ENCODE data around the gene CARS1.

Gene CARS1

DNA sequence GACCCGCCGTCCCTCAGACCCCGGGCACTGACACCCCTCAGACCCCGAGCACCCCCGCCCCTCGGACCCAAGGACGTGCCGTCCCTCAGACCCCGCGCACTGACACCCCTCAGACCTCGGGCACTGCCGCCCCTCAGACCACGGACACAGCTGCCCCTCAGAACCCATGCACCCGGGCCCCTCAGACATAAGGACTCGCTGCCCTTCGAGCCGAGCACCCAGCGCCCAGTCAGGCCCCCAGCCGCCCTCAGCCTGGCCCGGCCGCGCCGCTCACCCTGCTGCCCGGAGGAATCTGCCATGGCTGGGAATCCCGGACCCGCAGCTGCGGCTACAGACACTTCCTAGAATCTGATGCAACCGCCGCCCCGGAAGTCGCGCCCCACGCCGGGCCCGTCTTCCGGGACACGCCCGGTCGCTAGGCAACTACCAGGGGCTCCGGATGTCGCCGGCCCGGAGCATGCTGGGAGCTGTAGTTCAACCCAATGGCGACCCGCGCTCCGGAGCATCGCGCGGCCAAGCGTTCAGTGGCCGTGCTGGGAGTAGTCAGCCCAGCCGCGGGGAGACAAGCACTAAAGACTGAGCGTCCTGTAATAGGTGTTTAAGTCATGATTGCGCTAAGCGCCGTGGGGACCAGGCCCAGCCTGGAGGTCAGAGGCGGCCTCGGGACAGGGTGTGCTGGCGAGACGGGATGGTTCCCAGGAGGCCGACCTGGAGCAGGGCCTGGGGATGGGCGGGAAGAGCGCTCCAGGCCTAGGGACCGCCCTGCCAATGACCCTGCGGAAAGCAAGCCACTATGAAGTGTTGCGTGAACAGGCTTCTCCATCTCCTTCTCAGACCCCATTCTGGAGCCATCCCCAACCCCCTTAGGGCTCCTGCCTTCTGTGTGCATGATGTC lies at the start of gene CARS1:
Gene CARS1, minus strand, starts transcription at position 355 of the 895 bp plus-strand sequence. Its CDS starts 56 bp downstream, at position 299.
- DNase-seq, result peak; percentile 93 to 96

DNA sequence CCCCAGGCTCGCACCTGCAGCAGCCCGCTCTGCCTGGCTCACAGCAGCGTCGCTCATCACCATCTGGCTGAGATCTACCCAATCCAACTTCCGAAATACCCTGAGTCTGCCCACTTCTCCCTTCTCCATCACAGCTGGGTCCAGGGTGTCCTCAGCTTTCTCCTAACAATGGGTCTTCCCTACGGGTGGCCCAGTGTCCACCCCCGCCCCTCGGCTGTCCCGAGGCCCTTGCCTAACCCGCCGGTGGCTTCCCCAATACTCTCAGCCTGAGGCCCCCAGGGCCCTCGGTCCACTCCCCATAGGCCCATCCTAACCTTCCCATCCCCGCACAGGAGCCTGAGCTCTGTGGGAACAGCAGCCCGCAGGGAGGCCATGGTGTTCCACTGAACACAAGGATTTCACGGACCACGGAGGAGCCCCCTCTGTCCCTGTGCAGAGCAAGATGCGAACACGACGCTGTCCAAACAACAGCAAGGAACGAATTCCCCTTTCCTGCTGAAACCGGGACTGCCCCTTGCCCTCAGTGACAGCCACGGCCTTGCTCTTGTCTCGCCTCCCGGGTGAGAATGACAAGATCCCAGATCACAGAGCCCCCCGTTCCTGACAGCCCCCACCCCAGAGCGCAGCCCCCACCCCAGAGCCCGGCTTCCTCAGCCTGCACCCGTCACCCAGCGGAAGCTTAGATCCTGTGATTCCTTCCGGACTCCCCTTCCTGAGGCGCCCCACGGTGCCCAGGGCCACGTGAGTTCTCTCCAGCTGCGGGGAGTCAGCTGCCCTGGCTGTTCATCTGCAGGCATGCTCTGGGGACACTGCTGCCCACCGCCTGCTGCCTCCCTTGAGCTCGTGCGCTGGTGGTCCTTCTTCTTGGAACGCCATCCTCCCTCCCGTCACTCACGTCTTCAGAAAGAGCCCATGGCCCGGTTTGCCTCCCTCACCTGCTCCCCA lies 48.8 kb upstream of the CARS1 start:
- DNase-seq, result no peak

DNA sequence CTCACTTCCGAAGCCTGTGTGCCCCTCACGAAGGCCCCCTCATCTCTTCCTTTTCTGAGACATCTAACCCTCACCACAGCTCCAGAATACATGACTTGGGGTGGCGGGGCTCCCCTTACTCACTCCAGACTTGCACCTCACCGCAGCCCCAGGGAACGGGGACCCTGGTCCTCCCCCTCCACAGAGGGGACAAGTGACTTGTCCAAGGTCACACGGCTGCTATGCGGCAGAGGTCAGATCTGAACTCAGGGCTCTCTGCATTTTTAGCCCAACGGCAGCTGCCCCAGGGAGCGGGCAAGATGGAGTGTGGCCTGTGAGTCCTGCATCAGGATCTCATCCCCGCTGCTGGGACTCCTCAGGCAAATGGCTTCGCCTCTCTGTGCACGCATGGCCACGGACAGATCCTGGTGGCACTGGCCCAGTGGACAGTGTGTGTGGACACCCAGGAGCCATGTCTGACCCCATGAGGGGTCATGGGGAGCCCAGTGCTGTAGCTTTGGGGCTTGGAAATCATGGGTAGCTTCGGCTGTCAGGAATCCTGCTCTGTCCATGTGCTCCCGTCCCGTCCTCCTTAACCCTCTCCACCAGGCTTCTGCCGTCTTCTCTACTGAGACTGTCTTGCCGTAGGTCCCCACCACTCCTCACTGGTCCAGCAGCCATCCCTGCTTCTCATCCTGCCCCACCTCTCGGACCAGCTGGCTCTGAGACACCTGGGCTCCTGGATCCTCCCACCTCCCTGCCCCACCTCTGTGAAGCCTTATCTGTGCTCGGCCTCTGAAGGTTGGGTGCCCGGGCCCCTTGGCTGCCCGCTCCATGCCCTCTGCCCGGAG lies 48.0 kb upstream of the CARS1 start:
- DNase-seq, result peak in 1 of 2 experiments; percentile 6

DNA sequence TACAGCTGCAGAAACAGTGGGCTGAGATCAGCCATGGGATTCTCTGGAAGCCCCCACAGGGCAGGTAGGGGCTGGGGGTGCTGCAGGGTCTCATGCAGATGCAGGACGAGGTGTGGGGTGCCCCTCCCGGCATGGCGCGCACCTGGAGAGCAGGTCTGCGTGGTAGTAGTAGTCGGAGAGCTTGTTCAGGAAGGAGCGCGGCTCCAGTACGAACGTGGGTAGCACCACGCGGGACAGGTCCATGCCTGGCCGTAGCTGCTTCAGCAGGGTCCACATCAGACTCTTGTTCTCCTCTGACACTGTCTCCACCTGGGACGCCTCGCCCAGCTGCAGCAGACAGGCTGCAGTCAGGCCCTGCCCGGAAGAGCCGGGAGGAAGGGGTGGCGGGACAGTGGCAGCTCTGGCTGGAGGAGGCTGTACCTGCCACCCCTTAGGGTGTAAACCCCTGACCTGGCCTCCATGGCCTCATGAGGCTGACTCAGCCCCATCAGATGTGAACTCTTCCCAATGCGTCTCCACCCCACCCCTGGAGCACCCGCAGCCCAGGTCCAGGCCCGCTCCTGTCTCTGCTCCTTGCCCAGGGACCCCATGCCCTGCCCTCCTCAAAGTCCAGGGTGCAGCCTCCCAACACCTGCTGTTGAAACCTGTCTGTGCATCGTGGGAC lies 47.0 kb upstream of the CARS1 start:
- DNase-seq, result peak in 1 of 2 experiments; percentile 5

DNA sequence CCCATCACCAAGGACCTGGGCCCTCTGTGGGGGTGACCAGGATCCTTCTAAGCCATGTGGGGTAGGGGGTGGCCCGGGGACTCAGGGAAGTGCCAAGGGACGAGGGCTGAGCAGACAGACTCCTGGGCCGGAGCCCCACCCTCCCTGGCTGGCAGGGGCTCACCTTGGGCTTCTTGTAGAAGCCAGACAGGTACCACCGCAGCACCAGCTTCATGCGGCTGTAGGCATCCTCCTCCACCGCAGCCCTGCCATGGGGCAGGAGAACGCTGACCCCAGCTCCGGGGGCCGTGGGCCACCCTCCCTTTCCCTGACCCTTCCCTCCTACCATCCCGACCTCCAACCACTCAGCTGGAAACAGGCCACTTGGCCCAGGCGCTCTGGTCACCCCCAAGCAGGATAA lies 45.9 kb upstream of the CARS1 start:
- peak in 1 of 2 experiments; percentile 9 for DNase-seq

DNA sequence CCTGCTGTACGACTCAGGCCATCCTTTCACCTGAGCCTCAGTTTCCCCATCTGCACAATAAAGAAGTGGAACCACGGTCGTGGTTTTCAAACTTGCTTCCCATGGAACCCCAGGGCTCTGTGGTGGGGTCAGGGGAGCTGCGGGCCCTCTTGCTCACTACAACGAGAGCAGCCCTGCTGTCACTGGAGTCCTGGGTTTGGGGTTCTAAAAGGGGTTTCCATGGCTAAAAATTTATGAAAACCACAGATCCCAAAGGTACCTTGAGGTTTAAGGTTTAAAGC lies 45.4 kb upstream of the CARS1 start:
- DNase-seq, result no peak

DNA sequence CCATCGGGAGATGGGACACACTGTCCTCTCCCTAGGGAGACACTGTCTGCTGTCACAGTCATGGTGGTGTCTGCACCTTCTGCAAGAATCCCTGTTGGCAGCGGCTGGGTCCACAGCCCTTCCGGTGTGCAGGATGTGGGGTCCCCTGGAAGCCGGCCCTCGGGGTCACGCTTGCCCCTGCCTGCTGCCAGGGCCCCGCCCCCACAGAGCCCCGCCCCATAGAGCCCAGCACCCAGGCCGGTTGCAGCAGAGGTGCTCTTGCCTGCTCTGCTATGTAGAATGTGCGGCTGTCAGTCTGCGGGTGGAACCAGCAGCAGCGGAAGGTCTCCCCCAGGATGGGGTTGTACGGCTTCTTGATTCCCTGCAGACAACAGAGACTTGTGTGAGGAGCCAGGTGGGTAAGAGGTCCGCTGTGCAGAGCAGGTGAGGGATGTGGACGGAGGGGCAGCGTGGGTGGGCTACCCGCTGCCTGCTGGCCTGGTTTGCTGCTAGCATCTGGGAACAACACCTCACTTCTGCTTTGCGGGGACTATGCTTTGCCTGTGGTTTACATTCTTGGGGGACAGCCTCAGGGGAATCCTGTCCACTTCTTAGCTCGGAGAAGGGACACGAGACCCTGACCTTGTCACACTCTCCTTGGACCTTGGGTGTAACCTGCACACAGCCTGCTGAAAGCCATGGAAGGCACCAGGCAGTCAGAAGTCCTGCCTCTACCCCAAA lies 44.9 kb upstream of the CARS1 start:
- peak in 1 of 2 experiments; percentile 15 for DNase-seq

DNA sequence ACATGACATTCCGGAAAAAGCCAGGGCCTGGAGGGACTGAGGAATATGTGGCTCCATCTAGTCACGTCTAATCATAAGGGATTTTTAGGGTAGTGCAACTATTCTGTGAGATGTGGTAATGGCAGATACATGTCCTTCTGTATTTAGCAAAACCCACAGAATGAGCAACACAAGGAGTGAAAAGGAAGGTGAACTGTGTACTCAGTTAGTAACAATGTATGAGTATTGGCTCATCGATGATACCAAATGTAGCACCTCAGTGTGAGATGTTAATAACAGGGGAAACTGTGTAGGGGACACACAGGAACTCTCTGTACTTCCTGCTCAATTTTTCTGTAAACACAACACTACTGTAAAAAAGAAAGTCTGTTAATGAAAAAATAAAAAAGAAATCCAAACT lies 42.0 kb upstream of the CARS1 start:
- no peak for DNase-seq

DNA sequence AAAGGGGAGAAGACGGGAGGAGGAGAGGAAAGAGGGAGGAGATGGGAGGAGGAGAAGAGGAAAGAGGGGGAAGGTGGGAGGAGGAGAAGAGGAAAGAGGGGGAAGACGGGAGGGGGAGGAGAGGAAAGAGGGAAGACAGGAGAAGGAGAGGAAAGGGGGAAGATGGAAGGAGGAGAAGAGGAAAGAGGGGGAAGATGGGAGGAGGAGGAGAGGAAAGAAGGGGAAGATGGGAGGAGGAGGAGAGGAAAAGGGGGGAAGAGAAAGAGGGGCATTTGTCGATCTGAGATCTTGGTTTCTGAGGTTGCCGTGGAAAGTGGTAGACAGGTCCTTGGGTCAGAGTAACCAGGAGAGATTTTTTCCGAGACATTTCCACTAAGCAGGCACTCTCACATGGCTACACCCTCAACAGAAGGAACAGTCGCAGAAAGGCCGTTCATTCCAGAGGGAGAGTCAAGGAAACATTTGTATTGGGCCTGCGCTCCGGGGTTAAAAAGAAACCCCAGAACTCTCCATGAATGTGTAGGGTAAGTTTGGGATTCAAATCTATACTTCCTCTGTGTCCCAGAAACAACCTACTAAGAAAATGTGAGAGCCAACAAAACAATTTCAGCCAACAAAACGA lies 39.8 kb upstream of the CARS1 start:
- DNase-seq, result no peak

DNA sequence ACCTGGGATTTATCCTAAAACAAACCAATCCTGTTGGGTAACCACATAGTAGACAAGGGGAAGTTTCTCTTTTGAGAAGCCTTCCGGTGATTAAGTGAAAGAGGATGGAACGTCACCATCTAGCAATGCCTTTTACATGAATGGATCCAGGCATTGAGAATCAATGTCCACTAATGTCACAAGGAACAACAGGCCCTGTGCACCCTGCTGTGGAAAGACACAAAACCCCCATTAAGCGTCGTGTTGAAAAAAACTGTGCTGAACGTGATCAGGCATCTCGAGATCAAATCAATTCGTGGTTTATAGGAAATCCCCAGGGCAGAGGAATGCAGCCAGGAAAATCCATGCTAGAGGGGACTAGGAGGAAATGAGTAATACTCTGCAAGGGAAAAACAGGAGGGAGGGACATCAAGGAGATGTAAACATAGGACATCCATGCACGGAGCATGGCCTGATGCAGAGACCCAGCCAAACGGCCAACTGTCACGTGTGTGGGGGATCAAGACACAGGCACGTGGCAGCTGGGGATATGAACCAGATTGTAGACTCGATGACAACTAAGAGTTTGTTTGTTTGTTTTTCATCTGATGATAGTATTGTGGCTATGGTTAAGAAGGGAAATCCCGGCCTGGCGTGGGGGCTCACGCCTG lies 38.6 kb upstream of the CARS1 start:
- DNase-seq, result no peak

DNA sequence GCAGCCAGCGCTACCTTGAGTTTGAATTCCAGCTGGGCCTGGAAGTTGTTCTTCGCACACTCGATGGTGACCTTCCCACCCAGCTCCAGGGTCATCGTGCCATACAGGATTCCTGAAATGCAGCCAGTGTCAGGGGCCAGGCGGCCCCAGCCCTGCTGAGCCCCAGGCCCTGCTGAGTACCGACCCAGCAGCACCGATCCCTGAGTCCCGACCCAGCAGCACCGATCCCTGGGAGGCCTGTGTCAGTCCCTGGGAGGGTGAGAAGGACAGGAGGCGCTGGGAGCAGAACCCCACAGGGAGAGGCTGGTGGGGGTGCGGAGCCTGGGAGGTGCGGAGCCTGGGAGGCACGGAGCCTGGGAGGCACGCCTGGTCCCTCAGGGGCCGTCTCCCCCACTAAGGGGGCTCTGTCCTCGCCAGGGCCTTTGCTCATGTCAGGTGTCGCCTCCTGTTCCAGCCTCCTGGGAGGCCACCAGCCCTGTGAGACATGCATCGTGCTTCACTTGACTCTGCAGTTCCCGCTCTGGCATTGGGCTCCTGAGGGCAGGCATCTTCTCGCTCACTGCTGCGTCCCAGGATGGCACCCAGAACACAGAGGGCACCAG lies 37.1 kb upstream of the CARS1 start:
- DNase-seq, result no peak

DNA sequence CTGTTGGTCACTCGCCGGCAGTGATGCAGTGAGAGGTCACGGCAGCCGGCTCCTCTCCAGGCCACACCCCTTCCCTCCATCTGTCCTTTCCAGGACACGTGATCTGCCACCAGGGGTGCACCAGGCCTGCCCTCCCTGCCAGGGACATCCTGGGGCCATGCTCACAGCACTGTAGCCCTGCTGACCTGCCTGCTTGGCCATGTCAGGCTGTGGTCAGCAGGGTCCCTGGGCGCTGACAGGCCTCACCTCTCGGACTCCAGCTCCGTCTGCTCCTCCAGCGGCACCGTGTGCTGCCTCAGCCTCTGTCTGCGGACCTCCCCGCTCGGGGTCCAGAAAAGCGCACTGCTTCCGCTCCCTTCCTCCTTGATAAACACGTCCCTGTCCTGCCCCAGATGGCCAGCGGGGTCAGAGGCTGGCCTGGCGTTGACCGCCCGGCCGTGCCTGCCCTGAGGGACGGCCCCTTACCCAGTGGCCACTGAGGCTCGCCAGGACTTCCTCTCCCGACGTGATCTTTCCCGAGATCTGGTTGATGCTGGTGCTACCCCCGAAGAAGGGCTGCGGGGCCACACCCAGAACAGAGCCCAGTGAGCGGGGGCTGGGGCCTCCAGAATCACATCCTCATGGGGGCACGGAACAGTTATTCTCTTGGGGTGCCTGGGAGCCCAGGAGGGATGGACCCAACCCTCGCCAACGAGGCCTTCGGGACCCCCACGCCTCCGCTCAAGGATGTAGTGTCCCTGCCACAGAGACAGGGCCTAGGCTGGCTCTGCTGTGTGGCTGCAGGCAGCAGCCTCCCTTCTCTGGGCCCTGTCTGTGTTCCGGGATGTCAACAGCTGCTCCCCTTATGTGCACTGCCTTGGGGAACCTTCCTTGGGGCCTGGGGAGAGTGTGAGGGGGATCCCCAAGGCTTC lies 36.3 kb upstream of the CARS1 start:
- no peak for DNase-seq

DNA sequence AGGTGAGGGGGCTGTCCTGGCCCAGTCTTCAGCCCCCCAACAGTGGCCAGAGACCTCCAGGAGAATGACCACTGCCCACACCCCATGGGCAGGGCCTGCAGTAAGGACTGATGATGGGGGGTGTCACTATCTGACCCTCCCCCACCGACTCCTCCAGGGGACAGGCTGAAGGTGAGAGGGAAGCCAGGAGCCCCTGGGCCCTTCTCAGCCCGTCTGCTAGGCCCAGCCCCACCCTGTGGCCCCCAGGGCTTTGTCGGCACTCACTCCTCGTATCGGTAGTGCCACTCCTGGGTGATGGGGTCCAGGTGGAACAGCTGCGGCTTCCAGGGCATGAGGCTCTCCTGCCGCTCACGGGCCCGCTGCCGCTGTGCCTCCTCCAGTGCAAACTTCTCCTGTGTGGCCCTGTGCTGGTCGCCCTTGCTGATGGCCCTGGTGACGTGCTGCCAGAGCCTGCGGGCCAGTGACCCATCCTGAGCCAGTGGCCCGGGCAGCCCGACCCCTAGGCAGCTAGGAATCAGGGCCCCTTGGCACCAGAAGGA lies 35.4 kb upstream of the CARS1 start:
- no peak for DNase-seq

DNA sequence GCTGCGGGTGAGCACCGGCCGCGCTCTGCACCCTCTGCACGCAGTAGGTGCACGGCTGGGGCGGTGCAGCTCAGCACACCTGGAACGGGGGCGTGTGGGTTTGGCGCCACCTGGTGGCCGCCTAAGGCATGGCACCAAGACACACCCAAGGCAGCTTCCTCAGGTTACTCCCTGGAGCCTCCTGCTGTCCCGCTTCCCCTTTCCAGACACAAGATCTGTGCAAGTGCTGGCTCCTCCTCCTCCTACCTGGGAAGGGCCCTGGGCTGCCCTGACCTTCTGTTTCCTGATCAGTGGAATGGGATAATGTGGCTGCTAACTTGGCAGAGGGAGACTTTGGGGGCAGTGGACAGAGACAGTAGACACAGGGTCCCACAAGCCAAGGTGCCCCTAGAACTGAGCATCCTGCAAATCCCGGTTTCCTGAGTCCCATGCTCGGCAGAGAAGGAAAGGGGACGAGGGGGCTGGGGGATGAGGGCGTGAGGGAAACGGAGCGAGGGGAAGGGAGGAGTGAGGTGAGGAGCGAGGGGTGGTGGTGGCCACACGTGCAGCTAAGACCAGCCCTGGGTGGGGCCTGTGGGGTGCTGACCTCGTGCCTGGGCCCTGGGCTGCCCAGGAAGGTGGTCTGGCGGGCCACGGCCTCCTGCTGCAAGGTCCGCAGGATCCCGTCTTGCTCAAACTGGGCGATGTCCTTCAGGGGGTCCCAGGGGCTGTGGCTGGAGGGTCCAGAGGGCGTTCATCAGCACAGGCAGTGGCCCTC lies 34.8 kb upstream of the CARS1 start:
- DNase-seq, result peak; percentile 82 to 83

DNA sequence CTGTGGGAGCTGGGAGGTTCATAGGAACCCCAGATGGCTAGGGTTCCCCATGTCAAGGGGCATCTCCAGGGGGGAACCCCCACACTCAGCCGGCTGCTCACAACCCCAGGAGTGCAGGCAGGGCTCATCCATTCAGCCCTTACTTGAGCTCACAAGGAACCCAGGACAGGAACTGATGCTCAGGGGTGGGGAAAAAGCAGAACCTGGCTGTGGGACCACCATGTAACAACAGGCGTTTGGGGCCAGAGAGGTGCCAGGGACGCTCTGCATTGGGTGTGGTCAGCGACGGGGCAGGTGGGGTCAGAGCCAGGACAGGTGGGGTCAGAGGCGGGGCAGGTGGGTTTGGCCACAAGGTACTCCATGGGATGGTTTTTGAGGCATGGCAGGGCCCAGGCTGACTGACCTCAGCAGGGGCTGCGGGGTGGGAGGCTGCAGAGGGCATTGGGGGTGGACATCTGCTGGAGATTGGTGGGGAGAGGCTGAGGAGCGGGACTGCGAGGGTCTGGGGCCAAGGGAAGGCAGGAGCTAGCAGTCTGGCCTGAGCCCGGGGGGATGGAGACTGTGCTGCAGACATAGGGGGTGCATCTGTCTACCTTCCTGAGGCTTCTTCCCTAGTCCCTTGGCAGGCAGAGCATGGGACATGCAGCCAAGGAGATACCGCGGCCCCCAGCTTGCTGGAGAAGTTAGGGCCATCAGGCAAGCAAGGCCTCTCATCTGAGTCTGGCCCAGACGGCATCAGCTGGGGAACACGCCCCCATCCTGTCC lies 34.0 kb upstream of the CARS1 start:
- DNase-seq, result no peak

DNA sequence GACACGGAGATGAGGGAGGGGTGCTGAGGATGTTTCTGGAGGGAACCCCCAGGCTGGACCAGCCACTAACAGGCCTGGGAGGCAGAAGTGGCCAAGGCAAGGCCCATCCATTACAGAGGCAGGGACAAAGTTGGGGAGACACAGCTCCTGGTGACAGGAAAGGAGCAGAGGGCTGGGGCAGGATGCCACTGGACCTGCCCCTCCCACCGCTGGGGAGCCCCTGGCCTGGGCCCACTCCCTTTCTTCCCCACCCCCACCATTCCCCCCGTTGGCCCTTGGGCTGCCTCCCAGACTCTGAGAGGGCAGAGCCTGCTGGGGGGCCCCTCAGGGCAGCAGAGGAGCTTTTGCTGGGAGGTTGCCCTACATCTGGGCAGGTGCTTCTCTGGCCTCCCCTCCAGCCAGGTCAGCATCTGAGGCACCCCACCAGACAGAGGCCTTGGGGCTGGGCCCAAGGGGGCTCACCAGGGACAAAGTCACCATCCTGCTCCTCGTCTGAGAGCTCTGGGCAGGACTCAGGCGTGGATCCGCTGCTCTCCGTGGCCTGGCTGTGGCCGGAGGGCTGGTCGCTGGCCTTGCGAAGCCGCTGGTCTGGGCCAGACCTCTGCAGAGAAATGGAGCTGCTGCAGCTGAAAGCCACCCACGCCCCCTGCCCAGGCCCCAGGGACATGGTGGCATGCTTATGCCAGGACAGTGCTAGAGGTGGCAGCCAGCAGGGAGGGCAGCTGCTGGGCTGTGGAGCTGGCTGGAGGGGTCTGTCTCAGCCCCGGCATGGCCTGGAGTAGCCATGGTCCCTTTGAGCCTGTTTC lies 33.1 kb upstream of the CARS1 start:
- no peak for DNase-seq

All from activated T-cell treated with anti-CD3 and anti-CD28 coated beads, Interleukin-2, amount 50 U/mL, for 48 hours (primary cell).